K562 (cell line): ENCODE measurements around the gene LRGUK. TPM values are rescaled to one million over a fixed set of nuclear protein-coding genes. Genes with fewer than 3 reads are reported as not detected.

Experiments used
- ZNF316 ChIP-seq: fragments of 450-650 bp; IDR thresholded peaks from 2 replicates; pipeline ENCODE4 v1.6.1; 2016
- polyA plus RNA-seq, 8 experiments: library from polyadenylated mRNA; depleted of rRNA in 4 of 8; stranded (reverse) in 5 of 8; unstranded in 3 of 8; fragments of >200 nt; fragmentation: Nextera tagmentation in 2 of 8; fragmentation: Illumina TruSeq in 1 of 8; extraction: Ambion mirVana in 2 of 8; extraction: Trizol in 1 of 8; gene quantifications; 2 replicates each; pipeline versions ENCODE4 v1.2.1 to v1.2.3, GENCODE V29; 2011 to 2014; ENCODE audit warnings: inconsistent platforms in 1 of 8, missing spikeins in 1 of 8
- total RNA-seq, 7 experiments: library from RNA; depleted of rRNA in 6 of 7; stranded (reverse); fragments of >200 nt in 6 of 7; fragmentation: Illumina TruSeq in 2 of 7; extraction: Trizol in 2 of 7; gene quantifications; 2 replicates each; pipeline versions ENCODE4 v1.2.1 to v1.2.3, GENCODE V29; 2011 to 2021; ENCODE audit warnings: low replicate concordance in 1 of 7
- TF ChIP-seq, protein P1 (sequence below), 3 experiments: fragments of 200-800 bp in 1 of 3; fragments of 250-450 bp in 1 of 3; fragments of 450-650 bp in 1 of 3; sonication (Bioruptor Pico) in 1 of 3; sonication (Bioruptor generic) in 1 of 3; formaldehyde crosslinking in 1 of 3; IDR thresholded peaks; 2 replicates each; pipeline versions ENCODE4 v1.6.1 to v1.8.0; 2016 to 2022; ENCODE audit warnings: mild to moderate bottlenecking in 2 of 3, missing genetic modification characterization in 2 of 3, missing compliant biosample characterization in 1 of 3, moderate library complexity in 1 of 3
- TF ChIP-seq, protein P2 (sequence below): fragments of 450-650 bp; formaldehyde crosslinking; IDR thresholded peaks from 2 replicates; pipeline ENCODE4 v1.4.0; 2020; ENCODE audit warnings: mild to moderate bottlenecking, moderate library complexity
- TF ChIP-seq, protein P3 (sequence below): fragments of 450-650 bp; formaldehyde crosslinking; IDR thresholded peaks from 2 replicates; pipeline ENCODE4 v1.4.0; 2022; ENCODE audit warnings: missing genetic modification characterization

The LRGUK gene
- total and polyA plus RNA-seq, 9 of the 15 experiments (the other 6 are each of a cell fraction or from before 2014, with no cell fraction given), result 0.04 to 0.33 (median 0.18) TPM

DNA sequence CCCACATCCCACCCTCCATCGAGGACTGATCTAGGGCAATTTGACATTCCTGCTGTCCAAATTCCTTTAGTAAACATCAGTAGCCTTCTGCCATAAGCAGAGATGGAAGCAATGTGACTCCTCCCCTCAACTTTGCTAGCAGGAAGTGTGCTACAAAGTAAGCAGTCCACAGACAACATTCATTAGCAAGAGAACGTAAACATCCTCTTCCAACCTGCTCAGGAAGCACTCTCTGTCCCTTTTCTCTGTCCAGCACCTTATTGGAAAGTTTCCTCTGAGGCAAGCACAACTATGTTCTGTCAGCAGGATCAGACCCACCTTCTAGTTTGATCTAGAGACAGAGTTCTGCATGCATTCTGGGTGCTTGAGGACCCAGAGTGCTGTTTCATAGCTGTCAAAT is 48.1 kb upstream of the LRGUK start (continued):
- TF ChIP-seq, protein P1, sequence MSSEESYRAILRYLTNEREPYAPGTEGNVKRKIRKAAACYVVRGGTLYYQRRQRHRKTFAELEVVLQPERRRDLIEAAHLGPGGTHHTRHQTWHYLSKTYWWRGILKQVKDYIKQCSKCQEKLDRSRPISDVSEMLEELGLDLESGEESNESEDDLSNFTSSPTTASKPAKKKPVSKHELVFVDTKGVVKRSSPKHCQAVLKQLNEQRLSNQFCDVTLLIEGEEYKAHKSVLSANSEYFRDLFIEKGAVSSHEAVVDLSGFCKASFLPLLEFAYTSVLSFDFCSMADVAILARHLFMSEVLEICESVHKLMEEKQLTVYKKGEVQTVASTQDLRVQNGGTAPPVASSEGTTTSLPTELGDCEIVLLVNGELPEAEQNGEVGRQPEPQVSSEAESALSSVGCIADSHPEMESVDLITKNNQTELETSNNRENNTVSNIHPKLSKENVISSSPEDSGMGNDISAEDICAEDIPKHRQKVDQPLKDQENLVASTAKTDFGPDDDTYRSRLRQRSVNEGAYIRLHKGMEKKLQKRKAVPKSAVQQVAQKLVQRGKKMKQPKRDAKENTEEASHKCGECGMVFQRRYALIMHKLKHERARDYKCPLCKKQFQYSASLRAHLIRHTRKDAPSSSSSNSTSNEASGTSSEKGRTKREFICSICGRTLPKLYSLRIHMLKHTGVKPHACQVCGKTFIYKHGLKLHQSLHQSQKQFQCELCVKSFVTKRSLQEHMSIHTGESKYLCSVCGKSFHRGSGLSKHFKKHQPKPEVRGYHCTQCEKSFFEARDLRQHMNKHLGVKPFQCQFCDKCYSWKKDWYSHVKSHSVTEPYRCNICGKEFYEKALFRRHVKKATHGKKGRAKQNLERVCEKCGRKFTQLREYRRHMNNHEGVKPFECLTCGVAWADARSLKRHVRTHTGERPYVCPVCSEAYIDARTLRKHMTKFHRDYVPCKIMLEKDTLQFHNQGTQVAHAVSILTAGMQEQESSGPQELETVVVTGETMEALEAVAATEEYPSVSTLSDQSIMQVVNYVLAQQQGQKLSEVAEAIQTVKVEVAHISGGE (CRISPR knock-in tag; IDR thresholded peaks at IDR 0.05), result peak in 2 of 3 experiments; percentile 28 to 80; a peak in 2 of 6 replicates
- TF ChIP-seq ZNF316, result no peak
- TF ChIP-seq, protein P2, sequence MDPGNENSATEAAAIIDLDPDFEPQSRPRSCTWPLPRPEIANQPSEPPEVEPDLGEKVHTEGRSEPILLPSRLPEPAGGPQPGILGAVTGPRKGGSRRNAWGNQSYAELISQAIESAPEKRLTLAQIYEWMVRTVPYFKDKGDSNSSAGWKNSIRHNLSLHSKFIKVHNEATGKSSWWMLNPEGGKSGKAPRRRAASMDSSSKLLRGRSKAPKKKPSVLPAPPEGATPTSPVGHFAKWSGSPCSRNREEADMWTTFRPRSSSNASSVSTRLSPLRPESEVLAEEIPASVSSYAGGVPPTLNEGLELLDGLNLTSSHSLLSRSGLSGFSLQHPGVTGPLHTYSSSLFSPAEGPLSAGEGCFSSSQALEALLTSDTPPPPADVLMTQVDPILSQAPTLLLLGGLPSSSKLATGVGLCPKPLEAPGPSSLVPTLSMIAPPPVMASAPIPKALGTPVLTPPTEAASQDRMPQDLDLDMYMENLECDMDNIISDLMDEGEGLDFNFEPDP (CRISPR knock-in tag), result no peak
- TF ChIP-seq, protein P3, sequence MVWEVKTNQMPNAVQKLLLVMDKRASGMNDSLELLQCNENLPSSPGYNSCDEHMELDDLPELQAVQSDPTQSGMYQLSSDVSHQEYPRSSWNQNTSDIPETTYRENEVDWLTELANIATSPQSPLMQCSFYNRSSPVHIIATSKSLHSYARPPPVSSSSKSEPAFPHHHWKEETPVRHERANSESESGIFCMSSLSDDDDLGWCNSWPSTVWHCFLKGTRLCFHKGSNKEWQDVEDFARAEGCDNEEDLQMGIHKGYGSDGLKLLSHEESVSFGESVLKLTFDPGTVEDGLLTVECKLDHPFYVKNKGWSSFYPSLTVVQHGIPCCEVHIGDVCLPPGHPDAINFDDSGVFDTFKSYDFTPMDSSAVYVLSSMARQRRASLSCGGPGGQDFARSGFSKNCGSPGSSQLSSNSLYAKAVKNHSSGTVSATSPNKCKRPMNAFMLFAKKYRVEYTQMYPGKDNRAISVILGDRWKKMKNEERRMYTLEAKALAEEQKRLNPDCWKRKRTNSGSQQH (CRISPR knock-in tag), result no peak
